ENCODE data around the gene ERBB2. TPM values are rescaled to one million over a fixed set of nuclear protein-coding genes. Genes with fewer than 3 reads are reported as not detected.

Gene ERBB2
- total RNA-seq, 6 donors from 2014 or later = 88.6 to 126 (median 112) TPM

- H3K27ac ChIP-seq = peak overlapping the region; percentile 23 to 70 (median 63)
- peaks cover 0 to 5% (median 2%) of the 10 kb centered on the region in 4 donors for H3K4me1 ChIP-seq
- H3K4me3 ChIP-seq = no peak overlapping the region
- H3K27me3 ChIP-seq = no peaks in the 10 kb centered on the region
- DNase-seq = no peak
- 92 to 93% methylated on average over 8 to 12 of the region's 15 CpGs for WGBS, 2 donors
- ATAC-seq (ENCODE audit: low FRiP score in 2 of 2) = no peak
- no peaks in the 10 kb centered on the region for H3K9me3 ChIP-seq
- TF ChIP-seq, protein P1, sequence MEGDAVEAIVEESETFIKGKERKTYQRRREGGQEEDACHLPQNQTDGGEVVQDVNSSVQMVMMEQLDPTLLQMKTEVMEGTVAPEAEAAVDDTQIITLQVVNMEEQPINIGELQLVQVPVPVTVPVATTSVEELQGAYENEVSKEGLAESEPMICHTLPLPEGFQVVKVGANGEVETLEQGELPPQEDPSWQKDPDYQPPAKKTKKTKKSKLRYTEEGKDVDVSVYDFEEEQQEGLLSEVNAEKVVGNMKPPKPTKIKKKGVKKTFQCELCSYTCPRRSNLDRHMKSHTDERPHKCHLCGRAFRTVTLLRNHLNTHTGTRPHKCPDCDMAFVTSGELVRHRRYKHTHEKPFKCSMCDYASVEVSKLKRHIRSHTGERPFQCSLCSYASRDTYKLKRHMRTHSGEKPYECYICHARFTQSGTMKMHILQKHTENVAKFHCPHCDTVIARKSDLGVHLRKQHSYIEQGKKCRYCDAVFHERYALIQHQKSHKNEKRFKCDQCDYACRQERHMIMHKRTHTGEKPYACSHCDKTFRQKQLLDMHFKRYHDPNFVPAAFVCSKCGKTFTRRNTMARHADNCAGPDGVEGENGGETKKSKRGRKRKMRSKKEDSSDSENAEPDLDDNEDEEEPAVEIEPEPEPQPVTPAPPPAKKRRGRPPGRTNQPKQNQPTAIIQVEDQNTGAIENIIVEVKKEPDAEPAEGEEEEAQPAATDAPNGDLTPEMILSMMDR (IDR thresholded peaks at IDR 0.05) = no peak
- no peak for TF ChIP-seq EP300 (IDR thresholded peaks at IDR 0.05)
- no peak for TF ChIP-seq POLR2A (IDR thresholded peaks at IDR 0.05)
- no peak for TF ChIP-seq POLR2AphosphoS5 (IDR thresholded peaks at IDR 0.05)
- H3K36me3 ChIP-seq = peaks cover 3 to 87% (median 43%) of the 10 kb centered on the region in 4 donors
Measured at GRCh38 chr17:39716073-39716818, 16.4 kb downstream of the ERBB2 start.

- no peak overlapping the region for H3K4me3 ChIP-seq
- peaks cover 0 to 87% (median 36%) of the 10 kb centered on the region in 4 donors for H3K36me3 ChIP-seq
- H3K27me3 ChIP-seq = no peaks in the 10 kb centered on the region
- DNase-seq = peak in 1 of 2 donors; percentile 60
- no peaks in the 10 kb centered on the region for H3K9me3 ChIP-seq
- no peak for TF ChIP-seq POLR2AphosphoS5 (IDR thresholded peaks at IDR 0.05)
- TF ChIP-seq, protein P1 (IDR thresholded peaks at IDR 0.05) = no peak
- no peak for TF ChIP-seq EP300 (IDR thresholded peaks at IDR 0.05)
- 80 to 82% methylated on average over 7 to 11 of the region's 11 CpGs for WGBS, 2 donors
- peak overlapping the region; percentile 23 to 70 (median 63) for H3K27ac ChIP-seq
- peaks cover 0 to 5% (median 2%) of the 10 kb centered on the region in 4 donors for H3K4me1 ChIP-seq
- ATAC-seq (ENCODE audit: low FRiP score in 2 of 2) = peak in 1 of 2 donors; percentile 65
Measured at GRCh38 chr17:39716879-39717536, 17.1 kb downstream of the ERBB2 start.

DNA sequence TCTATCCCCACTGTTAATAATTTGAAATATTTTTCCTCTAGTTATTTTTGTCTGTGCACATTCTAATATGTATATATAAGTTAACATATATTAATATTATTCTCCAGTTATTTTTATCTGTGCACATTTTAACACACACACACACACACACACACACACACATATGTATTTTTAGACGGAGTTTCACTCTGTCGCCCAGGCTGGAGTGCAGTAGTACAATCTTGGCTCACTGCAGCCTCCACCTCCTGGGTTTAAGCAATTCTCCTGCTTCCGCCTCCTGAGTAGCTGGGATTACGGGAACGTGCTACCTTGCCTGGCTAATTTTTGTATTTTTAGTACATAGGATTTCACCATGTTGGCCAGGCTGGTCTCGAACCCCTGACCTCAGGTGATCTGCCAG is 17.8 kb downstream of the ERBB2 start:
- Histone ChIP-seq H3K36me3 (peaks cover 0 to 85% (median 32%) of the 10 kb centered on the region in 4 donors), H3K27me3 (no peaks in the 10 kb centered on the region), H3K27ac (no peak overlapping the region), H3K9me3 (no peaks in the 10 kb centered on the region), H3K4me3 (no peak overlapping the region), H3K4me1 (peaks cover 0 to 5% (median 2%) of the 10 kb centered on the region in 4 donors)
- DNase-seq (no peak), ATAC-seq (ENCODE audit: low FRiP score in 2 of 2) (no peak)
- 83 to 88% methylated on average over 6 of the region's 6 CpGs for WGBS, 2 donors
- TF ChIP-seq POLR2AphosphoS5 (IDR thresholded peaks at IDR 0.05) = no peak
- no peak for TF ChIP-seq EP300 (IDR thresholded peaks at IDR 0.05)
- TF ChIP-seq POLR2A (IDR thresholded peaks at IDR 0.05) = no peak
- TF ChIP-seq, protein P1 (IDR thresholded peaks at IDR 0.05) = no peak

- TF ChIP-seq POLR2AphosphoS5 (IDR thresholded peaks at IDR 0.05) (no peak), EP300 (IDR thresholded peaks at IDR 0.05) (no peak), POLR2A (IDR thresholded peaks at IDR 0.05) (no peak)
- TF ChIP-seq, protein P1 (IDR thresholded peaks at IDR 0.05) = no peak
- DNase-seq (no peak), ATAC-seq (ENCODE audit: low FRiP score in 2 of 2) (no peak)
- WGBS, 2 donors = 81 to 86% methylated on average over 3 to 7 of the region's 7 CpGs
- no peak overlapping the region for H3K27ac ChIP-seq
- H3K36me3 ChIP-seq = peaks cover 0 to 78% (median 38%) of the 10 kb centered on the region in 4 donors
- peaks cover 0 to 5% (median 2%) of the 10 kb centered on the region in 4 donors for H3K4me1 ChIP-seq
- no peaks in the 10 kb centered on the region for H3K27me3 ChIP-seq
- no peak overlapping the region for H3K4me3 ChIP-seq
- H3K9me3 ChIP-seq = no peaks in the 10 kb centered on the region
Measured at GRCh38 chr17:39719563-39720355, 19.9 kb downstream of the ERBB2 start.

Data from upper lobe of left lung (tissue), 6 donors.